Breast epithelium (tissue), 3 donors: ENCODE data around the gene HMGXB3.

Experiments
- CTCF ChIP-seq, 3 donors: fragments of 450-650 bp; IDR thresholded peaks; one replicate each; pipeline ENCODE4 v1.5.1; 2016 to 2017; ENCODE audit warnings: antibody characterized with exemption in 3 of 3, mild to moderate bottlenecking in 3 of 3, moderate library complexity in 3 of 3
- POLR2AphosphoS5 ChIP-seq, 3 donors: sonication (generic); formaldehyde crosslinking; IDR thresholded peaks; one replicate each; pipeline ENCODE4 v1.6.1; 2017; ENCODE audit warnings: antibody characterized with exemption in 3 of 3

DNA sequence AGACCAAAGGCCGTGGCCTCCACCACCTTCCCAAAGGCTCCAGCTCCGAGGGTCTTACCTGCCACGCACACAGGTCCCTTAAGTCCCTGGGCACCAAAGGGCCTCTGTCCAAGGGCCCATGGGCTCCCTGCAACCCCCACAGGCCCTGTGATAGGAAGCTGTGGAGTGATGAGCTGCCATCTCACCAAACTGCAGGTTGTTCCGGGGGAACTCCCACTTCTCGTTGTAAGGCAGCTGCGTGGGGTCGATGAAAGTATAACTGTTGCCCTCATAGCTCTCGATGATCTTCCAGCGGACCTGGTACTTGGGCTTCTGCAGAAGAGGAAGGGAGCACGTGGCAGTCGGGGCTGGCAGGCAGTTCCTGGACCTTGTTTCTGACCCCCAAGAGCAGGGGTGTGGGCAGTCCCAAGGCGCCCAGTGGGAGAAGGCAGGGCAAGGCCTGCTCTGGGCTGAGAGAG is 61.0 kb downstream of the HMGXB3 start:
- TF ChIP-seq POLR2AphosphoS5 (IDR thresholded peaks at IDR 0.05): no peak
- TF ChIP-seq CTCF (IDR thresholded peaks at IDR 0.05): no peak
